IPS-15b (cell line): ENCODE data around the gene ARID1B.

ENCODE experiments used
- H3K27me3 ChIP-seq: one replicate; pipeline ENCODE4 v1.6.1; 2013; ENCODE audit warnings: low read length; ENCODE audit not compliant: control insufficient read depth, insufficient read depth
- H3K36me3 ChIP-seq: one replicate; pipeline ENCODE4 v1.6.1; 2013; ENCODE audit warnings: low read length; ENCODE audit not compliant: control insufficient read depth, insufficient read depth
- H3K4me1 ChIP-seq: one replicate; pipeline ENCODE4 v1.6.1; 2013; ENCODE audit warnings: mild to moderate bottlenecking, low read length; ENCODE audit not compliant: control insufficient read depth, insufficient read depth
- H3K4me3 ChIP-seq: one replicate; pipeline ENCODE4 v1.5.1; 2013; ENCODE audit warnings: low read depth, low read length
- H3K9ac ChIP-seq: one replicate; pipeline ENCODE4 v1.6.1; 2013; ENCODE audit warnings: low read depth, mild to moderate bottlenecking, low read length
- H3K9me3 ChIP-seq: one replicate; pipeline ENCODE4 v1.6.1; 2013; ENCODE audit warnings: mild to moderate bottlenecking, low read length; ENCODE audit not compliant: control insufficient read depth, insufficient read depth

Gene ARID1B

GRCh38 chr6:156756630-156757610 is 20.3 kb upstream of the ARID1B start:
- peaks cover 2% of the 10 kb centered on the region for H3K4me1 ChIP-seq
- no peak overlapping the region for H3K4me3 ChIP-seq
- no peaks in the 10 kb centered on the region for H3K9me3 ChIP-seq
- no peak overlapping the region for H3K9ac ChIP-seq
- no peaks in the 10 kb centered on the region for H3K36me3 ChIP-seq
- H3K27me3 ChIP-seq = no peaks in the 10 kb centered on the region

- Histone ChIP-seq H3K9me3 (no peaks in the 10 kb centered on the region), H3K4me3 (no peak overlapping the region), H3K36me3 (no peaks in the 10 kb centered on the region), H3K4me1 (no peaks in the 10 kb centered on the region), H3K27me3 (no peaks in the 10 kb centered on the region), H3K9ac (no peak overlapping the region)
Measured at GRCh38 chr6:156757849-156758248, 19.3 kb upstream of the ARID1B start.

GRCh38 chr6:156760377-156760776 is 16.8 kb upstream of the ARID1B start:
- no peak overlapping the region for H3K4me3 ChIP-seq
- no peaks in the 10 kb centered on the region for H3K4me1 ChIP-seq
- no peaks in the 10 kb centered on the region for H3K9me3 ChIP-seq
- H3K27me3 ChIP-seq = no peaks in the 10 kb centered on the region
- no peaks in the 10 kb centered on the region for H3K36me3 ChIP-seq
- H3K9ac ChIP-seq = no peak overlapping the region

GRCh38 chr6:156762547-156762946 is 14.6 kb upstream of the ARID1B start:
- Histone ChIP-seq H3K9ac (no peak overlapping the region), H3K4me3 (no peak overlapping the region), H3K36me3 (no peaks in the 10 kb centered on the region), H3K9me3 (no peaks in the 10 kb centered on the region), H3K27me3 (no peaks in the 10 kb centered on the region), H3K4me1 (no peaks in the 10 kb centered on the region)

DNA sequence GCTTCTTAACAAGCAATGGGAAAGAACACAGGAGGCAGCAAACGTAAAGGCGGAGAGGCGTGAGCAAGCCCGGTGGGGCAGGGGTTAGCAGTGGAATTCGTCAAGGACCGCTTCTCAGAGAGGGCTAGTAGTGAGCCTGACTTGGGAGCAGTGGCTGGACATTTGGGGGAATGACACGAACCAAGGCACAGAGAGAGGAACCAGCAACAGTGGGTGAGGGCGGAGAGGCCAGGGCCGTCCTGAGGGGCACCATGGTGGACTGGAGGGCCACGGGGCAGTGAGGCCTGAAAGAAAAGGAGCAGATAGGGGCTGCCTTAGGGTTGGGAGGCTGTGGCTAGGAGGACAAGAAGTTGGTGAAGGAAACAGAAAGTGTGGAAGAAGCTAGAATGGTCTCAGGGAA is 12.1 kb upstream of the ARID1B start:
- H3K9ac ChIP-seq = no peak overlapping the region
- no peaks in the 10 kb centered on the region for H3K27me3 ChIP-seq
- H3K9me3 ChIP-seq = no peaks in the 10 kb centered on the region
- H3K4me1 ChIP-seq = peaks cover 3% of the 10 kb centered on the region
- no peak overlapping the region for H3K4me3 ChIP-seq
- H3K36me3 ChIP-seq = no peaks in the 10 kb centered on the region

DNA sequence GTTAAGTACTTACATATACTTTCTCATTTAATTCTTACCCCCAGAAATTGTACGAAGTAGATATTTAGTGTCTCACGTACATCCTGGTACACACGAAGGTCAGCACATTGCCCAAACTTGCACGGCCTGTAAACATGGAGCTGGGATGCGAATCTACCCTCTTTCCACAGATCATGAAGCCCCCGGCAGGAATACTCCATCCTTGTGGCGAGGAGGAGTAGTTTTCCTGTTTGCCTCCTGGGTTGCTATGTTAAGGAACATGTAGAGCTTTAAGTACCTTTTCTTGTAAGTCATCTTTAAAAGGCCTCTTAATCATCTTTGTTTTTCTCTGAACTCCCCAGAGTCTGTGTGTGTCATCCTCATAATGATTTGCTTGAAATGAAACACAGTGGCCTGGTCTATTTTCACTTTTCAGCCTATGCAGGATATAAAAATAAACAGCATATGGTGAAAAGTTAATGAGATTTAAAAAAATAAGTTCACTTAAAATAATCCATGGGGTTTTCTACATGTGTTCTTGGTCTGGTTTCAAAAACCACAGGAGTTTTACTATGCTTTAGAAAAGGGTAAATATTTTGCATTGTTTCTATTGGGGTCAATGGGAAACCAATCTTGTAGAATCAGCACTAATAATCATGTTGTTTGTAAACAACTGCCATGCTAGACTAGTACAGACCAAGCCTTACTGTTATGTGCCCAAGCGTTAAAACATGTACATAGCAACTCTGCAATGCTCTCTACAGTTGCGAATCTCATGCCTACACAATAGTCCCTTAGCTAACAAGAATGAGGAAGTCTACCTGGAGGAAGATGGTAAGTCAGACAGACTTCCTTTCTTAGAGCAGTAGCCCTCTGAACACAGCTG is 9.3 kb upstream of the ARID1B start:
- no peak overlapping the region for H3K9ac ChIP-seq

DNA sequence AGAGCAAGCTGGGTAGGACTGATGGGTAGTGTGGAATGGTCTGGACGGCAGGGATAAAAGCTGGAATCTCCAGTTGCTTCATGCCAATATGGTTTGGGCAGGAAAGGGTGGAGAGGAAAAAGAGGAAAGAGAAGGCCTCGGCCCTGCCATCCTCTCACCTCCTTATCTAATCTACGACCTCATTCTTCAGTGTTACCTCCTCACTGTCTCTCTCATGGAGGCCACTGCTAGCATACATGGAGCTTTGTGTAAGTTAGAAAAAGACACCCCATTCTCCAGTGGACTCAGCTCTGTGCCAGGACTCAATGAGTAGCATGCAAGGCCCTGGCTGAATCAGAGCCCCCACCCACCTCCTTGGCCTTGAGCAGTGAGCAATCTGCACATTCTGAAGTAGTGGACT is 6.1 kb upstream of the ARID1B start:
- H3K4me1 ChIP-seq = peaks cover 21% of the 10 kb centered on the region
- no peaks in the 10 kb centered on the region for H3K9me3 ChIP-seq
- no peak overlapping the region for H3K4me3 ChIP-seq
- H3K9ac ChIP-seq = no peak overlapping the region
- H3K36me3 ChIP-seq = no peaks in the 10 kb centered on the region
- H3K27me3 ChIP-seq = no peaks in the 10 kb centered on the region

More for the DNA sequence above, 9.3 kb upstream of the ARID1B start:
- H3K36me3 ChIP-seq = no peaks in the 10 kb centered on the region
- H3K4me1 ChIP-seq = peaks cover 3% of the 10 kb centered on the region
- H3K27me3 ChIP-seq = no peaks in the 10 kb centered on the region
- H3K4me3 ChIP-seq = no peak overlapping the region
- no peaks in the 10 kb centered on the region for H3K9me3 ChIP-seq

- Histone ChIP-seq H3K36me3 (no peaks in the 10 kb centered on the region), H3K4me1 (peaks cover 21% of the 10 kb centered on the region), H3K27me3 (no peaks in the 10 kb centered on the region), H3K4me3 (no peak overlapping the region), H3K9me3 (no peaks in the 10 kb centered on the region), H3K9ac (no peak overlapping the region)
Measured at GRCh38 chr6:156771761-156772160, 5.4 kb upstream of the ARID1B start.

DNA sequence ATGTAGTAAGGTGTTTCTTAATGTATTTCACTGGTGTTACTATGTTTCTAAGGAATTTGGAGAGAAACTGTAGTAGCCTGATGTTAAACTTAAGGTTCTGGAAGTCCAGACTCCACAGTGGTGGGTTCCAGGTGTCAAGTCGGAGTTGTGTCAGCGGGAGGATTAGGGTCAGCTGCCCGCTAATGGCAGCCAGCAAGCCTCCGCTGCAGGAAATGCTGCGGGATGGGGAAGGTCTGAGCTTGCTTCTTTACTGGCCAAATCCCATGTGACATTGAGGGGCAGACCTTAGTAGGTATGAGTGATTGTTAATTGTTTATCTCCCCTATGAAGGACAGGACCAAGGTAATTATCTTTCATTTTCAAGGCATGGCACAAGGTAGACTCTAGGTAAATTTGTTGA is 3.7 kb upstream of the ARID1B start:
- H3K36me3 ChIP-seq = no peaks in the 10 kb centered on the region
- H3K9ac ChIP-seq = no peak overlapping the region
- no peak overlapping the region for H3K4me3 ChIP-seq
- peaks cover 18% of the 10 kb centered on the region for H3K4me1 ChIP-seq
- no peaks in the 10 kb centered on the region for H3K9me3 ChIP-seq
- H3K27me3 ChIP-seq = no peaks in the 10 kb centered on the region

- Histone ChIP-seq H3K27me3 (no peaks in the 10 kb centered on the region), H3K4me3 (peak overlapping the region; percentile 10), H3K9me3 (no peaks in the 10 kb centered on the region), H3K4me1 (peaks cover 18% of the 10 kb centered on the region), H3K36me3 (no peaks in the 10 kb centered on the region), H3K9ac (no peak overlapping the region)
Measured at GRCh38 chr6:156773935-156774852, 3.0 kb upstream of the ARID1B start.

DNA sequence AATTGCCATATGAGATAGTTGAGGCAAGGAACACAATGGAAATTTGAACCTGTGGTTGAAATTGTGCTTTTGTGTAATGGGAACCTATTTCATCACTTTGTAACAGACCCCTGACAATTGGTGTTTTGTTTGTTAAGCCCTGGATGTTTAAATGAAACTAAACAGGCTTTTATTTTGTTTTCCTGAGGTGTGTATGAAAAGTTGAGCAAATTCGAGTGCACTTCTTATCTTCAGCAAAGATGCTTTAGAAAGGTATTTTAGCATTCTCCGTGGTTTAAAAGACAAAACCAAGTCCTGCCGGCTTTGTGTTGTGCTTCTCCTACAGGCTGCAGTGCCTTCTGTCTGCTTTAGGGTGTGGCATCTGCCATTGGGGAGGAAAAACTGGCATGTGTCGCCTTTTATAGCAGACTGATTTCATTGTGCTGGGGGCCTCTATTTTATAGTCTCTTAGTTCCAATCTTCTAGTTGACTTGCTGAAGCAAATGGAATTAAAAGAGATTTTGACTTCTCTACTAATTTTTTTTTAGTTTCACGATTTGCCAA is 2.2 kb upstream of the ARID1B start:
- no peaks in the 10 kb centered on the region for H3K9me3 ChIP-seq
- H3K36me3 ChIP-seq = no peaks in the 10 kb centered on the region
- peaks cover 18% of the 10 kb centered on the region for H3K4me1 ChIP-seq
- H3K9ac ChIP-seq = no peak overlapping the region
- H3K4me3 ChIP-seq = peak overlapping the region; percentile 6
- H3K27me3 ChIP-seq = no peaks in the 10 kb centered on the region
